K562 (cell line): Measurements from ENCODE around the gene MMAB.

Source experiments
- CTCF ChIP-seq, 3 experiments: IDR thresholded peaks in 2 of 3; conservative IDR thresholded peaks in 1 of 3; 2 replicates each; pipeline ENCODE4 v1.5.1; 2011 to 2012; ENCODE audit warnings: low read length in 3 of 3, mild to moderate bottlenecking in 3 of 3, control low read depth in 2 of 3, improper control_type of control experiment in 1 of 3, inconsistent platforms in 1 of 3, low read depth in 1 of 3, mixed read lengths in 1 of 3, moderate library complexity in 1 of 3; ENCODE audit not compliant: insufficient read depth in 2 of 3
- JUNB ChIP-seq: fragments of 450-650 bp; formaldehyde crosslinking; conservative IDR thresholded peaks from 2 replicates; pipeline ENCODE4 v1.4.0; 2020; ENCODE audit warnings: mild to moderate bottlenecking
- MAFK ChIP-seq: IDR thresholded peaks from 2 replicates; pipeline ENCODE4 v1.6.1; 2011; ENCODE audit warnings: low read length, improper control_type of control experiment
- NR3C1 ChIP-seq: sonication (generic); formaldehyde crosslinking; IDR thresholded peaks from 2 replicates; pipeline ENCODE4 v1.8.1; 2022; ENCODE audit warnings: missing genetic modification reagents
- SFPQ ChIP-seq: fragments of 200-400 bp; formaldehyde crosslinking; IDR thresholded peaks from 2 replicates; pipeline ENCODE4 v1.6.1; 2017; ENCODE audit warnings: mild to moderate bottlenecking, low read depth, low read length, moderate library complexity
- SMARCC2 ChIP-seq: fragments of 450-650 bp; IDR thresholded peaks from 2 replicates; pipeline ENCODE4 v1.6.1; 2017; ENCODE audit warnings: antibody characterized with exemption, moderate library complexity, mild to moderate bottlenecking, low read depth
- SP1 ChIP-seq: sonication (generic); formaldehyde crosslinking; IDR thresholded peaks from 2 replicates; pipeline ENCODE4 v1.8.1; 2022; ENCODE audit warnings: mild to moderate bottlenecking, missing genetic modification reagents
- USF2 ChIP-seq: sonication (generic); formaldehyde crosslinking; IDR thresholded peaks from 2 replicates; pipeline ENCODE4 v1.5.0; 2020; ENCODE audit warnings: missing genetic modification reagents
- YY1 ChIP-seq, 3 experiments: IDR thresholded peaks; 2 replicates each; pipeline ENCODE4 v1.6.1; 2011; ENCODE audit warnings: low read length in 2 of 3, mild to moderate bottlenecking in 2 of 3, moderate library complexity in 2 of 3, borderline replicate concordance in 1 of 3, control low read depth in 1 of 3, low read depth in 1 of 3; ENCODE audit not compliant: insufficient read depth in 3 of 3, insufficient replicate concordance in 2 of 3, control insufficient read depth in 1 of 3, insufficient read length in 1 of 3; ENCODE audit errors: extremely low read depth in 1 of 3
- ZNF133 ChIP-seq: fragments of 250-450 bp; sonication (Bioruptor Pico); IDR thresholded peaks from 2 replicates; pipeline ENCODE4 v1.4.0; 2020; ENCODE audit warnings: mild to moderate bottlenecking
- ZNF174 ChIP-seq: fragments of 250-450 bp; sonication (Bioruptor Pico); IDR thresholded peaks from 2 replicates; pipeline ENCODE4 v1.4.0; 2020; ENCODE audit warnings: mild to moderate bottlenecking
- ZNF274 ChIP-seq: IDR thresholded peaks from 2 replicates; pipeline ENCODE4 v1.6.1; 2011; ENCODE audit warnings: low read depth, mild to moderate bottlenecking, low read length, moderate library complexity, borderline replicate concordance
- ZNF699 ChIP-seq: fragments of 250-450 bp; sonication (Bioruptor Pico); IDR thresholded peaks from 2 replicates; pipeline ENCODE4 v1.8.0; 2021; ENCODE audit warnings: mild to moderate bottlenecking, moderate library complexity; ENCODE audit not compliant: insufficient replicate concordance
- ZNF740 ChIP-seq, 3 experiments: fragments of 200-800 bp in 1 of 3; sonication (Bioruptor generic) in 1 of 3; sonication (generic) in 1 of 3; formaldehyde crosslinking in 1 of 3; IDR thresholded peaks; 2 replicates each; pipeline versions ENCODE4 v1.6.1 to v1.8.0; 2016 to 2022; ENCODE audit warnings: mild to moderate bottlenecking in 2 of 3, missing compliant biosample characterization in 2 of 3, missing genetic modification characterization in 2 of 3, missing genetic modification reagents in 1 of 3

GRCh38 chr12:109599087-109599486, 25.8 kb upstream of the MMAB start:
- TF ChIP-seq YY1 (IDR thresholded peaks at IDR 0.05; ENCODE audit: borderline replicate concordance in 1 of 3, control insufficient read depth in 1 of 3, extremely low read depth in 1 of 3, insufficient read depth in 3 of 3, insufficient read length in 1 of 3, insufficient replicate concordance in 2 of 3, low read depth in 1 of 3, low read length in 2 of 3) = no peak
- no peak for TF ChIP-seq SP1 (CRISPR knock-in tag)
- TF ChIP-seq ZNF740 (CRISPR knock-in tag; IDR thresholded peaks at IDR 0.05) = no peak
- no peak for TF ChIP-seq ZNF740 (tag; IDR thresholded peaks at IDR 0.05)
- no peak for TF ChIP-seq CTCF (IDR thresholded peaks at IDR 0.05 in 2 of 3, conservative IDR thresholded peaks at IDR 0.05 in 1 of 3; ENCODE audit: insufficient read depth in 2 of 3, low read depth in 1 of 3, low read length in 3 of 3)
- TF ChIP-seq ZNF699 (CRISPR knock-in tag) = no peak
- TF ChIP-seq SMARCC2 = no peak
- no peak for TF ChIP-seq MAFK
- no peak for TF ChIP-seq JUNB (CRISPR knock-in tag)
- no peak for TF ChIP-seq NR3C1
- no peak for TF ChIP-seq ZNF274
- peak; percentile 14; the same call in 1 of the 2 replicates for TF ChIP-seq USF2
- no peak for TF ChIP-seq SFPQ
- no peak for TF ChIP-seq ZNF133
- no peak for TF ChIP-seq ZNF174 (CRISPR knock-in tag)
